CD4-positive, CD25-positive, alpha-beta regulatory T cell (primary cell): ENCODE measurements around the gene SFRP5. TPM values are rescaled to one million over a fixed set of nuclear protein-coding genes. Genes with fewer than 3 reads are reported as not detected.

Experiments used
- ATAC-seq, 2 donors: fragments of 150-1000 bp; cut with Tn5 transposase; one replicate each; pipeline ENCODE4 v1.10.0; 2021; ENCODE audit warnings: low read depth in 2 of 2, moderate number of reproducible peaks in 2 of 2, moderate library complexity in 1 of 2
- DNase-seq, 3 donors: peaks; one replicate each; pipeline versions ENCODE4 v3.0.0 to v3.0.0-alpha.2; 2012 to 2022; ENCODE audit warnings: mixed read lengths in 1 of 3
- H3K27ac ChIP-seq: one replicate; pipeline ENCODE4 v1.7.0; 2013; ENCODE audit warnings: mild to moderate bottlenecking, low read length; ENCODE audit not compliant: insufficient read depth, poor library complexity, severe bottlenecking
- H3K27me3 ChIP-seq: one replicate; pipeline ENCODE4 v1.7.0; 2013; ENCODE audit warnings: low read length; ENCODE audit not compliant: control insufficient read depth, insufficient read depth
- H3K36me3 ChIP-seq: one replicate; pipeline ENCODE4 v1.7.0; 2013; ENCODE audit warnings: mild to moderate bottlenecking, low read length, moderate library complexity; ENCODE audit not compliant: control insufficient read depth, insufficient read depth
- H3K4me1 ChIP-seq: 2 replicates; pipeline ENCODE4 v1.7.0; 2013; ENCODE audit warnings: mild to moderate bottlenecking, low read length; ENCODE audit not compliant: insufficient read depth, control insufficient read depth, poor library complexity, severe bottlenecking
- H3K4me3 ChIP-seq: one replicate; pipeline ENCODE4 v1.7.0; 2013; ENCODE audit warnings: low read depth, mild to moderate bottlenecking, low read length, moderate library complexity
- H3K9me3 ChIP-seq, 2 experiments: 1 replicate in 1 of 2; 2 replicates in 1 of 2; pipeline ENCODE4 v1.7.0; 2013; ENCODE audit warnings: low read length in 2 of 2, mild to moderate bottlenecking in 1 of 2, moderate library complexity in 1 of 2; ENCODE audit not compliant: control insufficient read depth in 2 of 2
- H3K27ac Mint-ChIP-seq, 3 donors: one replicate each; pipeline ENCODE4 v1.8.0; 2020 to 2022; ENCODE audit warnings: mild to moderate bottlenecking in 3 of 3, mixed read lengths in 3 of 3, moderate library complexity in 2 of 3
- H3K27me3 Mint-ChIP-seq: one replicate; pipeline ENCODE4 v1.8.0; 2022; ENCODE audit warnings: mild to moderate bottlenecking, mixed read lengths
- H3K36me3 Mint-ChIP-seq: one replicate; pipeline ENCODE4 v1.8.0; 2020; ENCODE audit warnings: mixed read lengths
- H3K4me1 Mint-ChIP-seq, 4 donors: one replicate each; pipeline ENCODE4 v1.8.0; 2020 to 2022; ENCODE audit warnings: mixed read lengths in 4 of 4, mild to moderate bottlenecking in 1 of 4
- H3K4me3 Mint-ChIP-seq, 4 donors: one replicate each; pipeline ENCODE4 v1.8.0; 2020 to 2022; ENCODE audit warnings: mild to moderate bottlenecking in 4 of 4, mixed read lengths in 4 of 4, moderate library complexity in 3 of 4
- H3K9me3 Mint-ChIP-seq, 7 donors: one replicate each; pipeline ENCODE4 v1.8.0; 2020 to 2022; ENCODE audit warnings: mixed read lengths in 7 of 7, mild to moderate bottlenecking in 3 of 7, moderate library complexity in 2 of 7
- polyA plus RNA-seq, 4 donors: library from polyadenylated mRNA; unstranded; fragments of 300-500 nt; fragmentation: Illumina TruSeq; gene quantifications; one replicate each; pipeline ENCODE4 v1.2.3, GENCODE V29; 2021
- total RNA-seq: library from RNA; stranded (reverse); gene quantifications from one replicate; pipeline ENCODE4 v1.2.3, GENCODE V29; 2022

Gene SFRP5
- total and polyA plus RNA-seq, 5 donors from 2014 or later = 0.34 to 0.93 (median 0.43) TPM; not detected in 2

DNA sequence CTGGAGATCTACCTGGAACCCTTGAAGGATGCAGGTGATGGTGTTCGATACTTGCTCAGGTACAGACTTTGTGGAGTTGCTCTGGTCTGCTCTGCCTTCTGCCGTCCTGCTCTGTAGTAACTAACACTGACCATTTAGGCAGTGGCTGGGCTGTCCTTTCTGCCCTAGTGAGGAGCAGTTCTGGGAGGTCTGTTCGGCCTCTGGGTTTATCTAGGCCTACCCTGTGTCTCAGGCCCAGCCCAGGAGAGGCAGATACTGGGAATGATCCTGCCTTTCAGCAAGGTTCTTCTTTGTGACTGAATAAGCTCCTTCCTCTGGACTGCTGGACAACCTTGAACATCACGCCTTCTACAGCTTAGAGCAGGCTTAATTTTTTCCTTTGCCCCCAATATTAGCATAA, 33.2 kb downstream of the SFRP5 start:
- H3K36me3 Mint-ChIP-seq = peaks cover 42% of the 10 kb centered on the region
- H3K4me1 Mint-ChIP-seq = peaks cover 19 to 70% (median 39%) of the 10 kb centered on the region in 4 donors
- no peaks in the 10 kb centered on the region for H3K9me3 Mint-ChIP-seq

DNA sequence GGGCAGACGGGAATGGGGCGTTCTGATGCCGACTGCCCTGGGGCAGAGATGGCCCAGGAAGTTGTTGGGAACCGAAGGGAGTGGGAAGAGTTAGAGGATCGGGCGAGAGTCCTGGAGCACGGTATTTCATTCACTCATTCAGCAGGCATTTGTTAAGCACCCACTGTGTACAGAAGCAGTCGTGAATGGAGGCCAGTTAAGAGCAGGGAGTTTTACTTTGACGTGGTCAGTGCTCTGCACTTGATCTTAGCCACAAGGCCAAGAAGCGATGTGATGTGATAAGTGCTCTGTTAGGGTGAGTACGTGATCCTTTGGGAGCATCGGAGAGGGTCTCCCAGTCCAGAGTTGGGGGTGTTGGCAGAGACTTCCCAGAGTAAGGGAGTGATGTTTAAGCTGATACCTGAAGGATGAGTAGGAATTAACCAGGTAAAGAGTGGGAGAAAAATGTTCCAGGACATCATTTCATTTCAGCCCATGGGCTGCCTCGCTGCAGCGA, 34.0 kb downstream of the SFRP5 start:
- no peaks in the 10 kb centered on the region for H3K9me3 Mint-ChIP-seq
- peaks cover 4% of the 10 kb centered on the region for H3K27me3 Mint-ChIP-seq
- no peak for ATAC-seq
- no peak for DNase-seq
- H3K27me3 ChIP-seq = no peaks in the 10 kb centered on the region
- H3K36me3 Mint-ChIP-seq = peaks cover 36% of the 10 kb centered on the region
- peak overlapping the region; percentile 18 to 99 (median 98) for H3K27ac Mint-ChIP-seq
- H3K36me3 ChIP-seq = peaks cover 32% of the 10 kb centered on the region
- peak overlapping the region; percentile 92 for H3K27ac ChIP-seq
- peaks cover 19 to 62% (median 37%) of the 10 kb centered on the region in 4 donors for H3K4me1 Mint-ChIP-seq
- peak overlapping the region; percentile 95 for H3K4me3 ChIP-seq
- H3K4me3 Mint-ChIP-seq = peak overlapping the region; percentile 99 to 100 (median 99)
- H3K4me1 ChIP-seq = peaks cover 39% of the 10 kb centered on the region
- no peaks in the 10 kb centered on the region for H3K9me3 ChIP-seq

More for the DNA sequence above, 33.2 kb downstream of the SFRP5 start:
- peak overlapping the region in 2 of 3 donors; percentile 98 to 99 for H3K27ac Mint-ChIP-seq
- DNase-seq (no peak), ATAC-seq (no peak)
- no peaks in the 10 kb centered on the region for H3K27me3 ChIP-seq
- no peak overlapping the region for H3K27ac ChIP-seq
- H3K4me1 ChIP-seq = peaks cover 41% of the 10 kb centered on the region
- peaks cover 40% of the 10 kb centered on the region for H3K36me3 ChIP-seq
- H3K9me3 ChIP-seq = no peaks in the 10 kb centered on the region
- peaks cover 4% of the 10 kb centered on the region for H3K27me3 Mint-ChIP-seq
- peak overlapping the region; percentile 95 for H3K4me3 ChIP-seq
- H3K4me3 Mint-ChIP-seq = peak overlapping the region; percentile 99 to 100 (median 99)

DNA sequence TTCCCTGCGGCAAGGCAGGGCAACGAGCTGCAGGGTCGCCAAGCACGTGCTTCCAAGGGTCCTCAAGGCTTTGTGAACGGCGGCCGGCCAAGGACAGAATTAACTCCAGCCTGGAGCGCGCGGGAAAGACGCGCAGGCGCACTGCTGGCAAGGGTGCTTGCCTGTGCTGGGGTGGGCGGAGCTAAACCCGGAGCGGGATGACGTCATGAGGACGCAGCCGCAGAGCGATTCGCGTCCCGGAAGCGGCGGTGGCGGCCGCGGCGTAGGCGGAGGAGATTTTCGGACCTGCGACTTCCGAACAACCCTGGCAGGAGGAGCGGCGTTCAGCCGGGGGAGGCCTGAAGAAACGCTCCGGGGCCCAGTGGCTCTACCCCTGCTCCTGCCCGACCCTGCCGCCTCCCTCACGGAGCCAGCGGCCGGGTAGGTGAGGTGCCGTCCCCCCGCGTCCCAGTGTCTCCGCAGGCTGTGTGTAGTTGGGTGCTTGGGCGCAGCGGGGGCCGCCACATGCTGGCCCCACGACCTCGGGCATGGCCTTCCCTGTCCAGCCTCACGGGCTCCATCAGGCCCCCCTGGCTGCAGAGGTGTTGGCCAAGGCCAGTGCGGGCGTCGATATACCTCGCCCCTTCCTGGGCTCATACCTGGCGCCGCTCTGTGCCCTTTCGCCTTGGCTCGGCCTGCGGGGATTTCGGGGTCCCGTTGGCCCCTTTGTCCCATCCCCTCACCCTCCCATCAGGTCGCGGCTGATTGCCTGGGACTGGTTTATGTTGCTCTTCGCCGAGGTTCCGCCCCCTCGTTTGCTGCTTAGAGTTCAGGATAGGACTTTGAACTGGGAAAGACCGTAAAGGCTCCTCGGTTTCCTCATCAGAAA, 34.7 kb downstream of the SFRP5 start, which contains the start of gene ZFYVE27:
ZFYVE27 (plus strand) TSS at position 227 of the 868 bp plus-strand sequence. CDS start 1,350 bp downstream, outside the sequence.
- Histone ChIP-seq H3K27ac (peak within 1 kb of the TSS; percentile 92), H3K4me1 (peaks cover 38% of the 10 kb centered on the region), H3K4me3 (peak within 1 kb of the TSS; percentile 95), H3K36me3 (peaks cover 26% of the 10 kb centered on the region), H3K27me3 (no peaks in the 10 kb centered on the region), H3K9me3 (no peaks in the 10 kb centered on the region)
- Mint-ChIP-seq H3K27ac (peak within 1 kb of the TSS; percentile 96 to 99 (median 98)), H3K4me3 (peak within 1 kb of the TSS; percentile 99 to 100 (median 99)), H3K9me3 (no peaks in the 10 kb centered on the region), H3K4me1 (peaks cover 19 to 60% (median 35%) of the 10 kb centered on the region in 4 donors), H3K36me3 (peaks cover 33% of the 10 kb centered on the region), H3K27me3 (peaks cover 4% of the 10 kb centered on the region)
- DNase-seq (peak; percentile 92 to 95 (median 93)), ATAC-seq (peak; percentile 87)

DNA sequence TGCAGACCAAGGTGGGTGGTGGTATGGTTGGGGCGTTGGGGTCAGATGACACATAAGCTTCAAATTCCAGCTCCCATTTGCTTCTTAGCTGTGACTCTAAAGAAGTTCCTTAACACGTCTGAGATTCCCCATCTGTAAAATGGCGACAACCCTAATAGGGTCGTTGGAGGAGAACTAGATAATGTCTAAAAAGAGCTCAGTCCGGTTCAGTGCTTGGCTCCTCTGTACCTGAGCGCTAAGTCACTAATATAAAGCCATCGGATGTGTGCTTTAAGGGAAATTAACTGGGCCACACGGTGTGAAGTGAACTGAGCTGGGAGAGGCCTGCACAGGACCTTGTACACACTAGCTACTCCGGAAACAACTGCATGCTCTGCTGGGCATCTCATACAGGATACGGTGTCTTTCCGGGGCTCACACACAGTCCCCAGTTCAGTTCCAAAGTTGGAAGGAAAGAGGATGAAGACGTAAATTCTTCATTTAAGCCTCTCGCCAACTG, 35.3 kb downstream of the SFRP5 start:
- H3K4me3 Mint-ChIP-seq = peak overlapping the region; percentile 99 to 100 (median 99)
- Histone ChIP-seq H3K36me3 (peaks cover 20% of the 10 kb centered on the region), H3K9me3 (no peaks in the 10 kb centered on the region), H3K27me3 (no peaks in the 10 kb centered on the region), H3K4me1 (peaks cover 38% of the 10 kb centered on the region), H3K4me3 (peak overlapping the region; percentile 95), H3K27ac (peak overlapping the region; percentile 92)
- DNase-seq (no peak), ATAC-seq (peak in 1 of 2 donors; percentile 1)
- peaks cover 4% of the 10 kb centered on the region for H3K27me3 Mint-ChIP-seq
- H3K36me3 Mint-ChIP-seq = peaks cover 31% of the 10 kb centered on the region
- H3K4me1 Mint-ChIP-seq = peaks cover 19 to 53% (median 34%) of the 10 kb centered on the region in 4 donors
- H3K27ac Mint-ChIP-seq = peak overlapping the region in 2 of 3 donors; percentile 98 to 99
- H3K9me3 Mint-ChIP-seq = no peaks in the 10 kb centered on the region

DNA sequence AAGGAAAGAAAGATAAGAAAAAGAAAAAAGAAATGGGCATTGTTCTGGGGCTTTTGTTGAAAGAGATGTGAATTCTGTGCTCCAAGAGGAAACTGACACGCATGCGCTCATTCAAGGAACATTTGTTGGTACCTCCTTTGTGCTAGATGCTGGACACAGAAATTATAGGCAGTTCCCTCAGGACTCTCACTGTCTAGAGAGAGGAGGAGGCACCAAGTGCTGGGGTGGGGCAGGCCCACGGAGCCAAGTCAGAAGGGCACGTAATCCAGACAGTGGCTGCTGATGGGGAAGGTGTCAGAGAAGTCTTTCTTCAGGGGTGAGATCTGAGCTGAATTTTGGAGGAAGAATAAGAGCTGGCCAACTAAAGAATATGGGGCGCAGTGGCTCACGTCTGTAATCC, 37.8 kb downstream of the SFRP5 start:
- H3K4me3 Mint-ChIP-seq = peak overlapping the region in 2 of 4 donors; percentile 73 to 99
- Histone ChIP-seq H3K27me3 (no peaks in the 10 kb centered on the region), H3K9me3 (no peaks in the 10 kb centered on the region), H3K4me3 (no peak overlapping the region), H3K4me1 (peaks cover 21% of the 10 kb centered on the region), H3K27ac (no peak overlapping the region), H3K36me3 (peaks cover under 1% of the 10 kb centered on the region)
- no peak for DNase-seq
- peaks cover 18% of the 10 kb centered on the region for H3K27me3 Mint-ChIP-seq
- peak overlapping the region in 1 of 3 donors; percentile 40 for H3K27ac Mint-ChIP-seq
- peaks cover 0 to 1% (median 0%) of the 10 kb centered on the region in 7 donors for H3K9me3 Mint-ChIP-seq
- ATAC-seq = no peak
- peaks cover 12% of the 10 kb centered on the region for H3K36me3 Mint-ChIP-seq
- H3K4me1 Mint-ChIP-seq = peaks cover 14 to 29% (median 18%) of the 10 kb centered on the region in 4 donors

DNA sequence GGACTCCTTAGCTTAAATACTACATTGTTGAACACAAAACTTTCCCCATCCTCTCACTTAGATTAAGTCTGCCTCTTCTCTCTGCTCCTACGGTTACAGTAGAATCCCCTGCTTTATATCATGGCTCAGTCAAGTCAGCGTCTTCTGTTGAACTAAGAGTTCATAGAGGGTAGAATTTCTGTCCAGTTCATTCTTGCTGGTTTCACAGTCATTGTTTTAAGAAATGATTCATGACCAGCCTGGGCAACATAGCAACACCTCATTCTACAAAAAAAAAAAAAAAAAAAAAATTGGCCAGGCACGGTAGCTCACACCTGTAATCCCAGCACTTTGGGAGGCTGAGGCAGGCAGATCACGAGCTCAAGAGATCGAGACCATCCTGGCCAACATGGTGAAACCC, 38.5 kb downstream of the SFRP5 start:
- Mint-ChIP-seq H3K9me3 (peaks cover 0 to 1% (median 0%) of the 10 kb centered on the region in 7 donors), H3K27ac (no peak overlapping the region), H3K36me3 (peaks cover 10% of the 10 kb centered on the region), H3K4me3 (peak overlapping the region in 1 of 4 donors; percentile 2), H3K27me3 (peaks cover 20% of the 10 kb centered on the region), H3K4me1 (peaks cover 10 to 24% (median 14%) of the 10 kb centered on the region in 4 donors)
- DNase-seq = no peak
- H3K4me3 ChIP-seq = no peak overlapping the region
- no peaks in the 10 kb centered on the region for H3K9me3 ChIP-seq
- H3K36me3 ChIP-seq = no peaks in the 10 kb centered on the region
- ATAC-seq = no peak
- H3K27me3 ChIP-seq = no peaks in the 10 kb centered on the region
- H3K4me1 ChIP-seq = peaks cover 14% of the 10 kb centered on the region
- H3K27ac ChIP-seq = no peak overlapping the region

DNA sequence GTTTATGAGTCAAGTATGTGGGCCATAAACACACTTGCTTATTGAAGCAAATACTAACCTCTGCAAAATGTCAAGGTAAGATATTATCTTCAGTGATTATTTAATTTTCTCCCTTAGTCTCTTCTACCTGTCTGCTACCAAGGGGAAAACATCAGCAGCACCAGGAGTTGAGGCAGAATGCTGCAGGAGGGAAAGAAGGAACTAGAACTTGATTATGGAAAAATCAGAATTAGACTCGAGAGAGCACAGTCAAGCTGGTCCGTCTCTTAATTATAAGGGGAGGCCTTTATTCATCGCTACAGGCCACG, 39.8 kb downstream of the SFRP5 start:
- H3K4me1 Mint-ChIP-seq = peaks cover 3 to 14% (median 5%) of the 10 kb centered on the region in 4 donors
- ATAC-seq (no peak), DNase-seq (no peak)
- no peaks in the 10 kb centered on the region for H3K36me3 ChIP-seq
- H3K27me3 Mint-ChIP-seq = peaks cover 20% of the 10 kb centered on the region
- peaks cover 0 to 1% (median 0%) of the 10 kb centered on the region in 7 donors for H3K9me3 Mint-ChIP-seq
- peaks cover 2% of the 10 kb centered on the region for H3K36me3 Mint-ChIP-seq
- H3K4me3 Mint-ChIP-seq = peak overlapping the region in 2 of 4 donors; percentile 51
- H3K4me3 ChIP-seq = no peak overlapping the region
- H3K27ac ChIP-seq = no peak overlapping the region
- no peaks in the 10 kb centered on the region for H3K9me3 ChIP-seq
- H3K27ac Mint-ChIP-seq = no peak overlapping the region
- H3K27me3 ChIP-seq = peaks cover under 1% of the 10 kb centered on the region
- H3K4me1 ChIP-seq = peaks cover 4% of the 10 kb centered on the region
